DOHH2 (cell line): ENCODE data around the gene TLDC2.
A peak's percentile ranks its signal among the peaks of the same experiment; 100 is the strongest.

Experiments used
- H3F3A ChIP-seq: fragments of 200-600 bp; sonication (generic), shearing (Covaris generic); 2 replicates; pipeline ENCODE4 v1.6.0; 2016; ENCODE audit warnings: antibody characterized with exemption, mild to moderate bottlenecking; ENCODE audit not compliant: control insufficient read depth, insufficient read depth
- H3K27ac ChIP-seq: fragments of 200-600 bp; sonication (generic); 2 replicates; pipeline ENCODE4 v1.5.1; 2014; ENCODE audit warnings: low read depth, mild to moderate bottlenecking, low read length, moderate library complexity
- H3K27me3 ChIP-seq: fragments of 200-600 bp; sonication (generic); 2 replicates; pipeline ENCODE4 v1.6.1; 2014; ENCODE audit warnings: mild to moderate bottlenecking, low read length, mixed read lengths; ENCODE audit not compliant: control insufficient read depth
- H3K36me3 ChIP-seq: fragments of 200-600 bp; sonication (generic); 2 replicates; pipeline ENCODE4 v1.6.1; 2014; ENCODE audit warnings: mild to moderate bottlenecking, low read length, moderate library complexity, mixed read lengths; ENCODE audit not compliant: control insufficient read depth
- H3K4me1 ChIP-seq: fragments of 200-600 bp; sonication (generic); 2 replicates; pipeline ENCODE4 v1.6.1; 2014; ENCODE audit warnings: mild to moderate bottlenecking, low read length, mixed read lengths; ENCODE audit not compliant: control insufficient read depth
- H3K4me2 ChIP-seq: fragments of 200-600 bp; sonication (generic); 2 replicates; pipeline ENCODE4 v1.6.0; 2014; ENCODE audit warnings: mild to moderate bottlenecking, low read length, moderate library complexity
- H3K4me3 ChIP-seq: fragments of 200-600 bp; sonication (generic); 2 replicates; pipeline ENCODE4 v1.5.1; 2014; ENCODE audit warnings: mild to moderate bottlenecking, low read length, mixed read lengths
- H3K79me2 ChIP-seq: fragments of 200-600 bp; sonication (generic); 2 replicates; pipeline ENCODE4 v1.6.1; 2014; ENCODE audit warnings: mild to moderate bottlenecking, low read length, mixed read lengths; ENCODE audit not compliant: control insufficient read depth
- H3K9me2 ChIP-seq: fragments of 200-600 bp; sonication (generic); replicated peaks from 2 replicates; pipeline ENCODE4 v1.6.1; 2014; ENCODE audit warnings: mild to moderate bottlenecking, low read length, mixed read lengths; ENCODE audit not compliant: control insufficient read depth
- H3K9me3 ChIP-seq: fragments of 200-600 bp; sonication (generic); 2 replicates; pipeline ENCODE4 v1.6.1; 2014; ENCODE audit warnings: antibody characterized with exemption, low read length, mixed read lengths; ENCODE audit not compliant: control insufficient read depth, insufficient read depth
- H4K20me1 ChIP-seq: fragments of 200-600 bp; sonication (generic); 2 replicates; pipeline ENCODE4 v1.6.0; 2014; ENCODE audit warnings: low read depth, mild to moderate bottlenecking, antibody characterized with exemption, low read length, moderate library complexity; ENCODE audit not compliant: control insufficient read depth, insufficient read depth
- EZH2phosphoT487 ChIP-seq: fragments of 200-600 bp; sonication (generic); IDR thresholded peaks from 2 replicates; pipeline ENCODE4 v1.6.1; 2017; ENCODE audit warnings: borderline replicate concordance, mild to moderate bottlenecking, antibody characterized with exemption, low read length, moderate library complexity, mixed read lengths
- TF ChIP-seq, protein P1 (sequence below): fragments of 200-600 bp; sonication (generic); IDR thresholded peaks from one replicate; pipeline ENCODE4 v1.5.1; 2014; ENCODE audit warnings: antibody characterized with exemption, mild to moderate bottlenecking, low read depth, low read length; ENCODE audit not compliant: poor library complexity, severe bottlenecking

The TLDC2 gene

DNA sequence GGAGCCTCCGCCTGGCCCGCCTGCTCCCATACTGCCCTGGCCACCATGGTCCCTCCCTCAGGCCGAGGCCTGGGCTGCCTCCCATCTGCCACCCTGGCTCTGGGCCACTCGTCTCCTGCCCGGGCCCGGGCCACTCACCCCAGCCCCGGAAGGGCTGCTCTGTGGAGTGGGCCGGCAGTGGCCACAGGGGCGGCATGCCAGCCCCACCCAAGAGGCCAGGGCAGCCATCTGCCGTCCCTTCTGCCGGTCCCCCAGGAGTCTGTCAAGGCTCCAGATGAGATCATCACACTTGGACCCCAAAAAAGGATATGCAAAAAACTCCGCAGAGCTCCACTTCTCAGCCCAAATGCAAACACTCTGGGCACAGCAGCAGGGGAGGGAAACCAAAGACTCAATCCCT lies 23.8 kb upstream of the TLDC2 start:
- Histone ChIP-seq H4K20me1 (no peaks in the 10 kb centered on the region), H3F3A (peaks cover 14% of the 10 kb centered on the region), H3K27me3 (no peaks in the 10 kb centered on the region), H3K36me3 (0 out of 2 replicates have a peak, but pooled peaks cover 3% of the 10 kb centered on the region), H3K4me3 (peak overlapping the region; percentile 58), H3K4me1 (peaks cover 76% of the 10 kb centered on the region), H3K9me3 (peaks cover 4% of the 10 kb centered on the region), H3K4me2 (peak overlapping the region; percentile 74), H3K27ac (peak overlapping the region; percentile 61), H3K9me2 (no peaks in the 10 kb centered on the region), H3K79me2 (peaks cover 38% of the 10 kb centered on the region)
- TF ChIP-seq, protein P1, sequence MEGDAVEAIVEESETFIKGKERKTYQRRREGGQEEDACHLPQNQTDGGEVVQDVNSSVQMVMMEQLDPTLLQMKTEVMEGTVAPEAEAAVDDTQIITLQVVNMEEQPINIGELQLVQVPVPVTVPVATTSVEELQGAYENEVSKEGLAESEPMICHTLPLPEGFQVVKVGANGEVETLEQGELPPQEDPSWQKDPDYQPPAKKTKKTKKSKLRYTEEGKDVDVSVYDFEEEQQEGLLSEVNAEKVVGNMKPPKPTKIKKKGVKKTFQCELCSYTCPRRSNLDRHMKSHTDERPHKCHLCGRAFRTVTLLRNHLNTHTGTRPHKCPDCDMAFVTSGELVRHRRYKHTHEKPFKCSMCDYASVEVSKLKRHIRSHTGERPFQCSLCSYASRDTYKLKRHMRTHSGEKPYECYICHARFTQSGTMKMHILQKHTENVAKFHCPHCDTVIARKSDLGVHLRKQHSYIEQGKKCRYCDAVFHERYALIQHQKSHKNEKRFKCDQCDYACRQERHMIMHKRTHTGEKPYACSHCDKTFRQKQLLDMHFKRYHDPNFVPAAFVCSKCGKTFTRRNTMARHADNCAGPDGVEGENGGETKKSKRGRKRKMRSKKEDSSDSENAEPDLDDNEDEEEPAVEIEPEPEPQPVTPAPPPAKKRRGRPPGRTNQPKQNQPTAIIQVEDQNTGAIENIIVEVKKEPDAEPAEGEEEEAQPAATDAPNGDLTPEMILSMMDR: no peak
- TF ChIP-seq EZH2phosphoT487: no peak

DNA sequence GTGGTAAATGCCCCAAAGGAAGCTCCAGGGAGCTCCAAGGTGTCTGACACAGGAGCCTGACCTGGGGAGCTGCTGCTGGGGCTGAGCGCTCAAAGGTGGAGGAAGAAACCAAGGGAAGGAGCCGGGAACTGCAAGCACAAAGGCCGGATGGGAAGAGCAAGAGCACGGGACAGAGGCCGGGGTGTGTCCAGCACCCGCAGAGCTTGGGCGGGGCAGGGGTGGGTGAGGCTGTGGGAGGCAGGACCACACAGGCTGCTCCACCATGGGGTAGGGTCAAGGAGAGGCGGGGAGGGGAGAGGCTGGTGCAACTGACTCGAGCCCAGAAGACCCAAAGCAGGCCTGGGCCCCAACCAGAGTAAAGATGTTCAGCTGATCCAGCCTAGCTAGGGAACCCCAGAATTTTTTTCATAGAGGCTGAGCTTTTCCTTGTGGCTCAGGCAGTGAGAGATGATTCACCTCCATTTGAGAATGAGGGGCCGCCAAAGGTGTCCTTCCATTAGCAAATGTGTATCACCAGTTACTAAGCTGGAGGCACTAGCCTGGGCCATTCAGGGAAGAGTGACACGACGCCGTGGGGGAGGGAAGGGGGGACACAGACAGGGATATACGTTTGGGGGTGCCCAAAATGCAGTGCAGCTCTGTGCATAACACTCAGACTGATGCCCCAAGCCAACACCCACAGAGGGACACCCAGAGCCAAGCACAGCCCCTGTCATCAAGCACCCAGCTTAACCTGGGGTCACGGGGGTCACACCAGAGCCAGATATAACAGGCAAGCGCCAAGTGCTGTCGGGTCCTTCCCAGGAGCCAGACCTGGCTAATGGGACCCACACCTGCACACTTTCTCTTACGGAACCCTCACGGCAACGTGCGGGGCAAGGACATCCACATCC lies 21.3 kb upstream of the TLDC2 start:
- Histone ChIP-seq H4K20me1 (no peaks in the 10 kb centered on the region), H3K9me2 (no peaks in the 10 kb centered on the region), H3K27me3 (no peaks in the 10 kb centered on the region), H3K79me2 (peaks cover 31% of the 10 kb centered on the region), H3K4me2 (no peak overlapping the region), H3F3A (peaks cover 10% of the 10 kb centered on the region), H3K4me1 (peaks cover 52% of the 10 kb centered on the region), H3K36me3 (0 out of 2 replicates have a peak, but pooled peaks cover 3% of the 10 kb centered on the region), H3K27ac (no peak overlapping the region), H3K9me3 (peaks cover 4% of the 10 kb centered on the region), H3K4me3 (no peak overlapping the region)
- TF ChIP-seq, protein P1: no peak
- TF ChIP-seq EZH2phosphoT487: no peak

DNA sequence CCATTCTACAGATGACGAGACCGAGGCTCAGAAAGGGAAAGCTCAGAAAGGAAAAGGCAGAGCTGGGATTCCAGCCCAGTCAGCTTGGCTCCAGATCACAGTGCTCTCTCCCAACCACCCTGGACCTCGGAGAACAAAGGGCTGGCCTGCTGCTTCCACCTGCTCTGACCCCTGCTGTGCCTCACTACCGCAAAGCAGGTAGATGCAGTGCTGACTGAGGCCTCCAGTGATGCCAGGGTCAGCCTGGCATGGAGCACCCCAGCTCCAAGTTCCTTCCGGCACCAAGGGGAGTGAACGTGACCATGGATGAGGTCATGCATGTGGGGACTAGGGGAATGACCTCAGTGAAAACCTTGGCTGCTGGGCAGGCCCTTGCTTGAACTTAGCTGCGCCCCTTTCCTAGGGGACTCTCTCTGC lies 20.7 kb upstream of the TLDC2 start:
- H3K9me3 ChIP-seq: peaks cover 4% of the 10 kb centered on the region
- TF ChIP-seq, protein P1: no peak
- TF ChIP-seq EZH2phosphoT487: no peak
- H3K9me2 ChIP-seq: no peaks in the 10 kb centered on the region
- H4K20me1 ChIP-seq: no peaks in the 10 kb centered on the region
- 0 out of 2 replicates have a peak, but pooled peaks cover 3% of the 10 kb centered on the region for H3K36me3 ChIP-seq
- H3K4me3 ChIP-seq: no peak overlapping the region
- H3K4me1 ChIP-seq: peaks cover 46% of the 10 kb centered on the region
- H3K79me2 ChIP-seq: peaks cover 25% of the 10 kb centered on the region
- no peak overlapping the region for H3K4me2 ChIP-seq
- H3F3A ChIP-seq: peaks cover 10% of the 10 kb centered on the region
- H3K27ac ChIP-seq: no peak overlapping the region
- H3K27me3 ChIP-seq: no peaks in the 10 kb centered on the region
